NCI-H1436 treated with DMSO at 0.1 percent for 48 hours (cell line): ENCODE measurements around the gene DUSP10.

Source experiments
- DNase-seq: peaks from one replicate; lab custom pipeline; 2025; lab: John Stamatoyannopoulos, UW

The DUSP10 gene

GRCh38 chr1:221741703-221742554 lies at the start of gene DUSP10:
DUSP10 (minus strand) TSS chr1:221742089; CDS start chr1:221739744, 2,345 bp downstream.
- DNase-seq, result peak; percentile 99

- DNase-seq, result no peak
These were observed 46.6 kb upstream of the DUSP10 start for GRCh38 chr1:221788466-221788865.

- DNase-seq, result no peak
These were observed 44.8 kb upstream of the DUSP10 start for GRCh38 chr1:221786647-221787046.

GRCh38 chr1:221783936-221784335 lies 42.0 kb upstream of the DUSP10 start:
- no peak for DNase-seq

- no peak for DNase-seq
These were observed 41.5 kb upstream of the DUSP10 start for GRCh38 chr1:221783437-221783836.

- DNase-seq, result no peak
These were observed 41.1 kb upstream of the DUSP10 start for GRCh38 chr1:221782970-221783369.

- no peak for DNase-seq
These were observed 40.6 kb upstream of the DUSP10 start for GRCh38 chr1:221782477-221782876.

- DNase-seq, result no peak
These were observed 39.3 kb upstream of the DUSP10 start for GRCh38 chr1:221781102-221781755.

- no peak for DNase-seq
These were observed 38.3 kb upstream of the DUSP10 start for GRCh38 chr1:221780175-221780574.

GRCh38 chr1:221779771-221780170 lies 37.9 kb upstream of the DUSP10 start:
- no peak for DNase-seq

- DNase-seq, result no peak
These were observed 36.8 kb upstream of the DUSP10 start for GRCh38 chr1:221778535-221779142.

GRCh38 chr1:221778125-221778524 lies 36.2 kb upstream of the DUSP10 start:
- DNase-seq, result no peak

GRCh38 chr1:221777431-221778072 lies 35.7 kb upstream of the DUSP10 start:
- no peak for DNase-seq

GRCh38 chr1:221776495-221777301 lies 34.8 kb upstream of the DUSP10 start:
- no peak for DNase-seq

- no peak for DNase-seq
These were observed 33.3 kb upstream of the DUSP10 start for GRCh38 chr1:221775206-221775605.

- DNase-seq, result no peak
These were observed 32.4 kb upstream of the DUSP10 start for GRCh38 chr1:221774054-221774842.

- no peak for DNase-seq
These were observed 31.5 kb upstream of the DUSP10 start for GRCh38 chr1:221773383-221773782.

- no peak for DNase-seq
These were observed 30.2 kb upstream of the DUSP10 start for GRCh38 chr1:221772117-221772516.

GRCh38 chr1:221768444-221769066 lies 26.7 kb upstream of the DUSP10 start:
- no peak for DNase-seq

GRCh38 chr1:221766210-221766609 lies 24.3 kb upstream of the DUSP10 start:
- no peak for DNase-seq
